HG03280 (cell line): ENCODE measurements around the gene NOS1.

Experiments used
- ATAC-seq: cut with Tn5 transposase; IDR thresholded peaks from one replicate; pipeline ENCODE4 v1.9.1; 2021; ENCODE audit warnings: mild to moderate bottlenecking, moderate library complexity; ENCODE audit not compliant: unreplicated experiment

NOS1 gene

GRCh38 chr12:117331691-117332090 lies 29.7 kb downstream of the NOS1 start:
- ATAC-seq, result no peak

GRCh38 chr12:117330441-117331113 lies 30.8 kb downstream of the NOS1 start:
- no peak for ATAC-seq

- ATAC-seq, result no peak
Measured at GRCh38 chr12:117329756-117330155, 31.7 kb downstream of the NOS1 start.

- ATAC-seq, result no peak
Measured at GRCh38 chr12:117328556-117329100, 32.8 kb downstream of the NOS1 start.

GRCh38 chr12:117322428-117322827 lies 39.0 kb downstream of the NOS1 start:
- no peak for ATAC-seq

GRCh38 chr12:117321572-117321971 lies 39.9 kb downstream of the NOS1 start:
- no peak for ATAC-seq

GRCh38 chr12:117318591-117318990 lies 42.8 kb downstream of the NOS1 start:
- ATAC-seq, result no peak

GRCh38 chr12:117316336-117316735 lies 45.1 kb downstream of the NOS1 start:
- ATAC-seq, result no peak

- no peak for ATAC-seq
Measured at GRCh38 chr12:117313926-117314325, 47.5 kb downstream of the NOS1 start.

- no peak for ATAC-seq
Measured at GRCh38 chr12:117312770-117313169, 48.7 kb downstream of the NOS1 start.

- no peak for ATAC-seq
Measured at GRCh38 chr12:117309276-117309925, 52.0 kb downstream of the NOS1 start.

GRCh38 chr12:117300174-117300573 lies 61.3 kb downstream of the NOS1 start:
- ATAC-seq, result no peak

GRCh38 chr12:117298648-117299225 lies 62.7 kb downstream of the NOS1 start:
- no peak for ATAC-seq

- ATAC-seq, result no peak
Measured at GRCh38 chr12:117298191-117298590, 63.2 kb downstream of the NOS1 start.

- ATAC-seq, result no peak
Measured at GRCh38 chr12:117294189-117294603, 67.2 kb downstream of the NOS1 start.

- no peak for ATAC-seq
Measured at GRCh38 chr12:117293510-117293909, 67.9 kb downstream of the NOS1 start.

- ATAC-seq, result no peak
Measured at GRCh38 chr12:117292688-117293087, 68.7 kb downstream of the NOS1 start.

- no peak for ATAC-seq
Measured at GRCh38 chr12:117284140-117284539, 77.3 kb downstream of the NOS1 start.

- no peak for ATAC-seq
Measured at GRCh38 chr12:117282490-117282889, 78.9 kb downstream of the NOS1 start.

GRCh38 chr12:117280019-117280680 lies 81.3 kb downstream of the NOS1 start:
- ATAC-seq, result no peak

- no peak for ATAC-seq
Measured at GRCh38 chr12:117279606-117280005, 81.8 kb downstream of the NOS1 start.
